Fibroblast of lung (primary cell): Measurements from ENCODE around the gene SPRYD4. TPM values are rescaled to one million over a fixed set of nuclear protein-coding genes. Genes with fewer than 3 reads are reported as not detected.

Experiments used
- DNase-seq, 2 donors: peaks; one replicate each; pipeline versions ENCODE4 v3.0.0 to v3.0.0-alpha.2; 2010; ENCODE audit warnings: low read depth in 2 of 2
- H2AFZ ChIP-seq: 2 replicates; pipeline ENCODE4 v1.5.1; 2012; ENCODE audit warnings: low read length, control low read depth, inconsistent platforms
- H3K27ac ChIP-seq: 2 replicates; pipeline ENCODE4 v1.5.1; 2011; ENCODE audit warnings: low read length, control low read depth; ENCODE audit not compliant: insufficient read depth
- H3K27me3 ChIP-seq: 2 replicates; pipeline ENCODE4 v1.5.1; 2011; ENCODE audit warnings: mild to moderate bottlenecking, low read length; ENCODE audit not compliant: control insufficient read depth, insufficient read depth
- H3K36me3 ChIP-seq: 2 replicates; pipeline ENCODE4 v1.5.1; 2011; ENCODE audit warnings: low read length; ENCODE audit not compliant: control insufficient read depth, insufficient read depth
- H3K4me1 ChIP-seq: 2 replicates; pipeline ENCODE4 v1.5.1; 2011; ENCODE audit warnings: low read length; ENCODE audit not compliant: control insufficient read depth, insufficient read depth; ENCODE audit errors: extremely low read depth
- H3K4me2 ChIP-seq: 2 replicates; pipeline ENCODE4 v1.5.1; 2011; ENCODE audit warnings: low read length, control low read depth; ENCODE audit not compliant: insufficient read depth; ENCODE audit errors: extremely low read depth
- H3K4me3 ChIP-seq, 4 experiments: fragments of 200-600 bp in 1 of 4; sonication (generic) in 1 of 4; replicated peaks in 1 of 4; 2 replicates each; pipeline ENCODE4 v1.5.1; 2011 to 2016; ENCODE audit warnings: low read length in 4 of 4, low read depth in 3 of 4, mild to moderate bottlenecking in 3 of 4, control low read depth in 2 of 4, inconsistent platforms in 1 of 4, mixed read lengths in 1 of 4; ENCODE audit not compliant: insufficient read depth in 1 of 4; ENCODE audit errors: control extremely low read depth in 1 of 4
- H3K79me2 ChIP-seq: 2 replicates; pipeline ENCODE4 v1.5.1; 2012; ENCODE audit warnings: mild to moderate bottlenecking, low read length, inconsistent platforms; ENCODE audit not compliant: control insufficient read depth, insufficient read depth
- H3K9ac ChIP-seq: 2 replicates; pipeline ENCODE4 v1.5.1; 2011; ENCODE audit warnings: mild to moderate bottlenecking, low read length, control low read depth; ENCODE audit not compliant: insufficient read depth
- H3K9me3 ChIP-seq: 2 replicates; pipeline ENCODE4 v1.5.1; 2012; ENCODE audit warnings: low read depth, low read length; ENCODE audit not compliant: control insufficient read depth, insufficient read depth
- H4K20me1 ChIP-seq: 2 replicates; pipeline ENCODE4 v1.5.1; 2011; ENCODE audit warnings: low read length; ENCODE audit not compliant: control insufficient read depth, insufficient read depth; ENCODE audit errors: extremely low read depth
- EZH2 ChIP-seq: IDR thresholded peaks from 2 replicates; pipeline ENCODE4 v1.5.1; 2012; ENCODE audit warnings: low read length, control low read depth, mild to moderate bottlenecking; ENCODE audit errors: missing control alignments
- polyA plus RNA-seq, 2 donors: library from polyadenylated mRNA; depleted of rRNA in 1 of 2; stranded (reverse) in 1 of 2; unstranded in 1 of 2; fragments of >200 nt; gene quantifications; 2 replicates each; pipeline ENCODE4 v1.2.1, GENCODE V29; 2011 to 2012; ENCODE audit warnings: missing spikeins in 1 of 2
- total RNA-seq: library from RNA; depleted of rRNA; stranded (reverse); fragments of >200 nt; gene quantifications from 2 replicates; pipeline ENCODE4 v1.2.1, GENCODE V29; 2014
- TF ChIP-seq, protein P1 (sequence below), 2 donors: IDR thresholded peaks in 1 of 2; conservative IDR thresholded peaks in 1 of 2; 1 replicate in 1 of 2; 2 replicates in 1 of 2; pipeline ENCODE4 v1.5.1; 2011 to 2012; ENCODE audit warnings: low read length in 2 of 2, control low read depth in 1 of 2, inconsistent platforms in 1 of 2, low read depth in 1 of 2, mild to moderate bottlenecking in 1 of 2

Gene SPRYD4
- total and polyA plus RNA-seq, 2 donors (not counting 1 experiment from before 2014, with no cell fraction given) = 1.7 to 2.1 TPM

DNA sequence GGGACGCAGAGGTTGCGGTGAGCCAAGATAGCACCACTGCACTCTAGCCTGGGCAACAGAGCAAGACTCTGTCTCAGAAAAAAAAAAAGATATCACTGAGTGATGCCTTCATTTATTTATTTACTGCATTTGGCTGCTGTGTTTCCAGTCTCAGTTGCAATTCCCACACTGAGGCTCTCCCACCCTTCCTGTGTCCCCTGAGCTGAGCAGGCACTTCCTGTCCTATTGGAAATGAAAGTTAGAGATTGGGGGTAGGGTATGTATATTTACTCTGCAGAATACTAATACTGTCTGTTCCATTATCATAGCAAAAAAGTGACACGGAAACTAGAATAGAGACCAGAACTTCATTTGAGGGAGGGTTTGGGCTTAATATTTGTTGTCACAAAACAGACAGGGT is 51.7 kb downstream of the SPRYD4 start:
- Histone ChIP-seq H3K36me3 (no peaks in the 10 kb centered on the region), H3K27ac (peak overlapping the region; percentile 48), H4K20me1 (no peaks in the 10 kb centered on the region), H3K4me1 (peaks cover 2% of the 10 kb centered on the region), H3K79me2 (peaks cover 31% of the 10 kb centered on the region), H2AFZ (peak overlapping the region; percentile 65), H3K4me3 (no peak overlapping the region), H3K9ac (no peak overlapping the region), H3K9me3 (no peaks in the 10 kb centered on the region), H3K27me3 (no peaks in the 10 kb centered on the region), H3K4me2 (peak overlapping the region; percentile 65)
- TF ChIP-seq, protein P1, sequence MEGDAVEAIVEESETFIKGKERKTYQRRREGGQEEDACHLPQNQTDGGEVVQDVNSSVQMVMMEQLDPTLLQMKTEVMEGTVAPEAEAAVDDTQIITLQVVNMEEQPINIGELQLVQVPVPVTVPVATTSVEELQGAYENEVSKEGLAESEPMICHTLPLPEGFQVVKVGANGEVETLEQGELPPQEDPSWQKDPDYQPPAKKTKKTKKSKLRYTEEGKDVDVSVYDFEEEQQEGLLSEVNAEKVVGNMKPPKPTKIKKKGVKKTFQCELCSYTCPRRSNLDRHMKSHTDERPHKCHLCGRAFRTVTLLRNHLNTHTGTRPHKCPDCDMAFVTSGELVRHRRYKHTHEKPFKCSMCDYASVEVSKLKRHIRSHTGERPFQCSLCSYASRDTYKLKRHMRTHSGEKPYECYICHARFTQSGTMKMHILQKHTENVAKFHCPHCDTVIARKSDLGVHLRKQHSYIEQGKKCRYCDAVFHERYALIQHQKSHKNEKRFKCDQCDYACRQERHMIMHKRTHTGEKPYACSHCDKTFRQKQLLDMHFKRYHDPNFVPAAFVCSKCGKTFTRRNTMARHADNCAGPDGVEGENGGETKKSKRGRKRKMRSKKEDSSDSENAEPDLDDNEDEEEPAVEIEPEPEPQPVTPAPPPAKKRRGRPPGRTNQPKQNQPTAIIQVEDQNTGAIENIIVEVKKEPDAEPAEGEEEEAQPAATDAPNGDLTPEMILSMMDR (conservative IDR thresholded peaks at IDR 0.05 in 1 of 2, IDR thresholded peaks at IDR 0.05 in 1 of 2; ENCODE audit: low read depth in 1 of 2, low read length in 2 of 2) = no peak
- TF ChIP-seq EZH2 = no peak
- no peak for DNase-seq

DNA sequence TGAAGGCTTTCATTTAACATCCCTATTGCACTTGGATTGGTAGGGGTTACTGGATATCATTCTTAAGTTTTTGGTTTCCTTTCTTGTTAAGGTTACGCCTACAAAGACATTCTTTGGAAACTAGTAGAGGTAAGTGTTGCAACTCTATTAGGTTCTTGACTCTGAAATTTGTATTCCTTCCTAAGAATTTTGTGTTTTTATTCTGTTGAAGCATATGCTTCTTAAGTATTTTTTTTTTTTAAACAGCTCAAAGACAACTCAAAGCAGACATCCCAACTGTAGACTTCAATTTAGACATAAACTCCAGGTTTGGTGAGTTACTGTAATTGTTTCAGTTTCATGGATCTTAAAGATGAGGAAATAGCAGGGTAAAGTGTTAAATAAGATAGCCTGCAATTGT is 52.1 kb downstream of the SPRYD4 start:
- H3K4me3 ChIP-seq = peak overlapping the region in 1 of 4 experiments; percentile 3
- no peaks in the 10 kb centered on the region for H3K27me3 ChIP-seq
- peaks cover 35% of the 10 kb centered on the region for H3K79me2 ChIP-seq
- peak in 1 of 2 donors; percentile 16 for DNase-seq
- peaks cover 2% of the 10 kb centered on the region for H3K4me1 ChIP-seq
- H4K20me1 ChIP-seq = no peaks in the 10 kb centered on the region
- TF ChIP-seq, protein P1 (conservative IDR thresholded peaks at IDR 0.05 in 1 of 2, IDR thresholded peaks at IDR 0.05 in 1 of 2; ENCODE audit: low read depth in 1 of 2, low read length in 2 of 2) = no peak
- no peak for TF ChIP-seq EZH2
- peak overlapping the region; percentile 30 for H3K27ac ChIP-seq
- no peaks in the 10 kb centered on the region for H3K9me3 ChIP-seq
- H2AFZ ChIP-seq = peak overlapping the region; percentile 40
- peak overlapping the region; percentile 65 for H3K4me2 ChIP-seq
- no peaks in the 10 kb centered on the region for H3K36me3 ChIP-seq
- no peak overlapping the region for H3K9ac ChIP-seq

DNA sequence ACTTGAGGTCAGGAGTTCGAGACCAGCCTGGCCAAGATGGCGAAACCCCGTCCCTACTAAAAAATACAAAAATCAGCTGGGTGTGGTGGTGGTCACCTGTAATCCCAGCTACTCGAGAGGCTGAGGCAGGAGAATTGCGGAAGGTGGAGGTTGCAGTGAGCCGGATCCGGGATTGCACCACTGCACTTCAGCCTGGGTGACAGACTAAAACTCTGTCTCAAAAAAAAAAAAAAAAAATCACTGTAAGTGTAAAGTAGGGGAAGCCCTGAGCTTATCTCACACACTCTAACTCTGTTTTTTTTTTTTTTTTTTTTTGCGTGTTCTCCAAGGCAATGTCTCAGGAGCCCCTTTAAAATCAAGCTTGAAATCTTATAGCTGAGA is 52.8 kb downstream of the SPRYD4 start:
- no peak for DNase-seq
- H3K79me2 ChIP-seq = peaks cover 40% of the 10 kb centered on the region
- H3K27ac ChIP-seq = peak overlapping the region; percentile 30
- TF ChIP-seq EZH2 = no peak
- TF ChIP-seq, protein P1 (conservative IDR thresholded peaks at IDR 0.05 in 1 of 2, IDR thresholded peaks at IDR 0.05 in 1 of 2; ENCODE audit: low read depth in 1 of 2, low read length in 2 of 2) = no peak
- H3K9me3 ChIP-seq = no peaks in the 10 kb centered on the region
- H4K20me1 ChIP-seq = no peaks in the 10 kb centered on the region
- H3K4me3 ChIP-seq = peak overlapping the region in 2 of 4 experiments; percentile 62 to 77
- no peaks in the 10 kb centered on the region for H3K27me3 ChIP-seq
- H3K9ac ChIP-seq = no peak overlapping the region
- H3K4me1 ChIP-seq = peaks cover 2% of the 10 kb centered on the region
- peak overlapping the region; percentile 9 for H2AFZ ChIP-seq
- no peaks in the 10 kb centered on the region for H3K36me3 ChIP-seq
- peak overlapping the region; percentile 69 for H3K4me2 ChIP-seq
